ENCODE data around the gene FLT4. TPM values are rescaled to one million over a fixed set of nuclear protein-coding genes. Genes with fewer than 3 reads are reported as not detected.

FLT4 gene
- total RNA-seq, 1 experiment from 2014 or later: 6.3 TPM

DNA sequence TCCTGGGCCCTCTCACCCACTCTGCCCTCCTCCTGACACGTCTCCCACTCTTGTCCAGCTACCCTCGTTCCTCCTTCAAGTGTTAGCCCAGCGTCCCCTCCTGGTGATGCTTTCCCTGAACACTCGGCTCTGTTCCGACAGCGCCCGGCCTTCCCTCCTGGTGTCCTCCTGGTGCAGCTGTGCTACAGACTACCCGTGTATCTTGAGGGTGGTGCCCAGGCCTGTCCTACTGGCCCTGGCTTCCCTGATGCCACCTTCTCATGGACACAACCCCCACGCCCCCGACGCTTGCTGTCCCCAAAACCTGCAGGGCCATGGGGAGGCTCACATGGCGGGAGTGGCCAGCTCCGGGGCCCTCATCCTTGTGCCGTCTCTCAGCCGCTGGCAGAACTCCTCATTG lies 36.7 kb downstream of the FLT4 start:
- no peak overlapping the region for H4K5ac ChIP-seq (ENCODE audit: insufficient read length, low read depth, low read length)
- no peaks in the 10 kb centered on the region for H3K4me1 Mint-ChIP-seq
- H3K9ac ChIP-seq (ENCODE audit: extremely low read depth, insufficient read length, low read length): no peak overlapping the region
- no peaks in the 10 kb centered on the region for H3K27me3 ChIP-seq (ENCODE audit: insufficient read depth, low read length)
- WGBS (ENCODE audit: extremely low coverage, insufficient read length, low lambda C conversion rate): no CpG with 5 or more reads among the region's 15 CpGs
- no peak overlapping the region for H4K8ac ChIP-seq (replicated peaks; ENCODE audit: insufficient read length, low read depth, low read length)
- H3K4me2 ChIP-seq (ENCODE audit: insufficient read depth, insufficient read length, low read length): no peak overlapping the region
- no peak overlapping the region for H4K91ac ChIP-seq (ENCODE audit: insufficient read length, low read depth, low read length)
- no peaks in the 10 kb centered on the region; a peak in 1 of 5 replicates for H3K9me3 Mint-ChIP-seq
- H3K18ac ChIP-seq (ENCODE audit: insufficient read length, low read depth, low read length): no peak overlapping the region
- H3K14ac ChIP-seq (ENCODE audit: insufficient read depth, low read length): no peak overlapping the region
- H3K4ac ChIP-seq (ENCODE audit: low read depth, low read length): no peak overlapping the region
- no peaks in the 10 kb centered on the region for H3K79me1 ChIP-seq (ENCODE audit: insufficient read depth, low read depth, low read length, poor library complexity, severe bottlenecking)
- H2BK5ac ChIP-seq (ENCODE audit: insufficient read length, low read length): no peak overlapping the region
- H3K4me1 ChIP-seq (ENCODE audit: insufficient read depth, low read length): no peaks in the 10 kb centered on the region
- no peak overlapping the region for H3K56ac ChIP-seq (ENCODE audit: insufficient read length, low read depth, low read length)
- no peaks in the 10 kb centered on the region for H4K20me1 ChIP-seq (ENCODE audit: control insufficient read depth, insufficient read depth, insufficient read length)
- H2BK20ac ChIP-seq (ENCODE audit: low read depth, low read length, poor library complexity, severe bottlenecking): no peak overlapping the region
- peaks cover 0 to 5% (median 0%) of the 10 kb centered on the region in 3 experiments; a peak in 3 of 7 replicates for H3K36me3 Mint-ChIP-seq (ENCODE audit: insufficient read depth in 1 of 3, low read depth in 3 of 3)
- H3K23ac ChIP-seq (ENCODE audit: insufficient read length, low read depth, low read length): no peak overlapping the region
- no peaks in the 10 kb centered on the region for H3K9me3 ChIP-seq (ENCODE audit: control insufficient read depth, low read depth, low read length)
- no peaks in the 10 kb centered on the region for H3K79me2 ChIP-seq (ENCODE audit: insufficient read depth, low read length)
- peaks cover 2% of the 10 kb centered on the region for H3K27me3 Mint-ChIP-seq (ENCODE audit: low read depth)
- DNase-seq: no peak
- no peak overlapping the region for H2AFZ ChIP-seq (ENCODE audit: low read length)
- no peak overlapping the region for H2AK5ac ChIP-seq (ENCODE audit: insufficient read length, low read length)
- H3T11ph ChIP-seq (ENCODE audit: low read length): no peak overlapping the region
- TF ChIP-seq, protein P1, sequence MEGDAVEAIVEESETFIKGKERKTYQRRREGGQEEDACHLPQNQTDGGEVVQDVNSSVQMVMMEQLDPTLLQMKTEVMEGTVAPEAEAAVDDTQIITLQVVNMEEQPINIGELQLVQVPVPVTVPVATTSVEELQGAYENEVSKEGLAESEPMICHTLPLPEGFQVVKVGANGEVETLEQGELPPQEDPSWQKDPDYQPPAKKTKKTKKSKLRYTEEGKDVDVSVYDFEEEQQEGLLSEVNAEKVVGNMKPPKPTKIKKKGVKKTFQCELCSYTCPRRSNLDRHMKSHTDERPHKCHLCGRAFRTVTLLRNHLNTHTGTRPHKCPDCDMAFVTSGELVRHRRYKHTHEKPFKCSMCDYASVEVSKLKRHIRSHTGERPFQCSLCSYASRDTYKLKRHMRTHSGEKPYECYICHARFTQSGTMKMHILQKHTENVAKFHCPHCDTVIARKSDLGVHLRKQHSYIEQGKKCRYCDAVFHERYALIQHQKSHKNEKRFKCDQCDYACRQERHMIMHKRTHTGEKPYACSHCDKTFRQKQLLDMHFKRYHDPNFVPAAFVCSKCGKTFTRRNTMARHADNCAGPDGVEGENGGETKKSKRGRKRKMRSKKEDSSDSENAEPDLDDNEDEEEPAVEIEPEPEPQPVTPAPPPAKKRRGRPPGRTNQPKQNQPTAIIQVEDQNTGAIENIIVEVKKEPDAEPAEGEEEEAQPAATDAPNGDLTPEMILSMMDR (conservative IDR thresholded peaks at IDR 0.05): no peak
- no peak overlapping the region for H3K27ac ChIP-seq (ENCODE audit: insufficient read length, low read depth, low read length)
- H3K4me3 Mint-ChIP-seq: no peak overlapping the region
- peak overlapping the region in 1 of 3 experiments; percentile 68; a peak in 2 of 7 replicates for H3K27ac Mint-ChIP-seq
- H2BK120ac ChIP-seq (ENCODE audit: low read depth, low read length, poor library complexity, severe bottlenecking): no peak overlapping the region
- H2BK15ac ChIP-seq (ENCODE audit: low read depth, low read length): no peak overlapping the region
- no peaks in the 10 kb centered on the region for H3K23me2 ChIP-seq (ENCODE audit: insufficient read length, low read depth, low read length, poor library complexity, severe bottlenecking)
- H2BK12ac ChIP-seq (ENCODE audit: insufficient read length, low read depth, low read length): no peak overlapping the region

Measured in H9 (cell line).